BJ (cell line): ENCODE results near the gene FBXO34. TPM values are rescaled to one million over a fixed set of nuclear protein-coding genes. Genes with fewer than 3 reads are reported as not detected.

Source experiments
- CTCF ChIA-PET: fragments of 350-600 bp; formaldehyde crosslinking; extraction: SDS; loops from one replicate; lab custom pipeline; 2021; ENCODE audit warnings: antibody characterized with exemption, inconsistent platforms; lab: Yijun Ruan, JAX
- POLR2A ChIA-PET: fragments of 300-600 bp; sonication (Branson Sonifier 250); formaldehyde crosslinking; extraction: SDS; loops from one replicate; lab custom pipeline; 2021; ENCODE audit warnings: antibody characterized with exemption; lab: Charles Lee
- DNase-seq: peaks from one replicate; pipeline ENCODE4 v3.0.0-alpha.2; 2011; ENCODE audit warnings: low read depth
- H3K27me3 ChIP-seq: 2 replicates; pipeline ENCODE4 v1.6.0; 2011; ENCODE audit warnings: low read length; ENCODE audit not compliant: control insufficient read depth, insufficient read depth
- H3K36me3 ChIP-seq: 2 replicates; pipeline ENCODE4 v1.5.1; 2011; ENCODE audit warnings: low read length; ENCODE audit not compliant: control insufficient read depth, insufficient read depth
- H3K4me3 ChIP-seq: 2 replicates; pipeline ENCODE4 v1.5.1; 2011; ENCODE audit warnings: low read depth, mild to moderate bottlenecking, control low read depth, low read length
- polyA plus RNA-seq: library from polyadenylated mRNA; depleted of rRNA; stranded (reverse); fragments of >200 nt; gene quantifications from 2 replicates; pipeline ENCODE4 v1.2.3, GENCODE V29; 2011
- TF ChIP-seq, protein P1 (sequence below): IDR thresholded peaks from 2 replicates; pipeline ENCODE4 v1.5.1; 2011; ENCODE audit warnings: low read depth, mild to moderate bottlenecking, control low read depth, inconsistent platforms, low read length, moderate library complexity; ENCODE audit not compliant: insufficient read depth

The FBXO34 gene
- polyA plus RNA-seq, 1 experiment: 15.0 TPM

GRCh38 chr14:55254581-55254980 is 16.6 kb upstream of the FBXO34 start:
- H3K27me3 ChIP-seq: peaks cover 11% of the 10 kb centered on the region
- POLR2A ChIA-PET: no interaction called here
- no peak for DNase-seq
- TF ChIP-seq, protein P1, sequence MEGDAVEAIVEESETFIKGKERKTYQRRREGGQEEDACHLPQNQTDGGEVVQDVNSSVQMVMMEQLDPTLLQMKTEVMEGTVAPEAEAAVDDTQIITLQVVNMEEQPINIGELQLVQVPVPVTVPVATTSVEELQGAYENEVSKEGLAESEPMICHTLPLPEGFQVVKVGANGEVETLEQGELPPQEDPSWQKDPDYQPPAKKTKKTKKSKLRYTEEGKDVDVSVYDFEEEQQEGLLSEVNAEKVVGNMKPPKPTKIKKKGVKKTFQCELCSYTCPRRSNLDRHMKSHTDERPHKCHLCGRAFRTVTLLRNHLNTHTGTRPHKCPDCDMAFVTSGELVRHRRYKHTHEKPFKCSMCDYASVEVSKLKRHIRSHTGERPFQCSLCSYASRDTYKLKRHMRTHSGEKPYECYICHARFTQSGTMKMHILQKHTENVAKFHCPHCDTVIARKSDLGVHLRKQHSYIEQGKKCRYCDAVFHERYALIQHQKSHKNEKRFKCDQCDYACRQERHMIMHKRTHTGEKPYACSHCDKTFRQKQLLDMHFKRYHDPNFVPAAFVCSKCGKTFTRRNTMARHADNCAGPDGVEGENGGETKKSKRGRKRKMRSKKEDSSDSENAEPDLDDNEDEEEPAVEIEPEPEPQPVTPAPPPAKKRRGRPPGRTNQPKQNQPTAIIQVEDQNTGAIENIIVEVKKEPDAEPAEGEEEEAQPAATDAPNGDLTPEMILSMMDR: no peak
- H3K36me3 ChIP-seq: no peaks in the 10 kb centered on the region
- CTCF ChIA-PET: interaction anchor here (1.2 to 1.7 kb wide), 2 partner anchors 12 to 192 kb away, joined by 3 to 7 read pairs; no protein-coding TSS in a partner anchor
- H3K4me3 ChIP-seq: no peak overlapping the region

DNA sequence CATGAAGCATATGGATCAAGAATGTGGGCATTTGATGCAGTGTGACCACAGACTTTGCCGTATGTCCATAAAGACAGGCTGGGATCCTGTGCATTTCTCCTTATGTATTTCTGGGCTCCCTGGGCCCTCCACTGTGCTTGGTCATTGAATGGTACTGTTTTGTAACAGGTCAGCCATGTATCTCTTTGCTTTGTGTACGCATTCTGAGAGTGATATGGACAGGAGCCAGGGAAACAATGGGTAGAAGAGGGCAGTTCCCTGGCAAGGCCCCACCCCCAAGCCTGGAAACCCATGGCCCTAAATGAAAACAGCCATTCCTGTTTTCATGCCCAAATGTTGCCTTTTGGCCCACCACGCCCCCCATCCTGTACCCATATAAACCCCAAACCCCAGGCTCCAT is 15.2 kb upstream of the FBXO34 start:
- TF ChIP-seq, protein P1: no peak
- DNase-seq: no peak
- Histone ChIP-seq H3K4me3 (no peak overlapping the region), H3K36me3 (no peaks in the 10 kb centered on the region), H3K27me3 (peaks cover 14% of the 10 kb centered on the region)
- POLR2A ChIA-PET: no interaction called here
- CTCF ChIA-PET: interaction anchor here (2.9 kb wide), 1 partner anchor 10 kb away, joined by 16 read pairs; no protein-coding TSS in a partner anchor

DNA sequence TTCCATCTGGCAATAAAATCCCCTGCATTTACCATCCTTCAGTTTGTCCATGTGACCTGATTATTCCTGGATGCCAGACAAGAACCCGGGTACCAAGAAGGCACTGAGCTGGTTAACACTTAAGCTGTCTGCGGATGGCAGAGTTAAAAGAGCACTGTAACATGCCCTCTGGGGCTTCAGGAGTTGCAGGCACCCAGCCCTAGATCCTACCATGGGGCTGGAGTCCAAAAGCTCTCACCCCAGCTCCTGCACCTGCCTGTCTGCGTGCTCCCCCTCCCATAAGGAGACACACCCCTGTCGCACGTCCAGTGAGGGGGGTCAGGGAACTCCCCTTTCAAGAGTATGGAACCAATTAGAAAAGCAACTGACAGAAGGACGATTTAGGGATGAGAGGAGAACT is 14.6 kb upstream of the FBXO34 start:
- ChIA-PET CTCF (interaction anchor here (0.8 to 2.9 kb wide), 5 partner anchors 11 to 128 kb away, joined by 3 to 16 read pairs (median 4); no protein-coding TSS in a partner anchor), POLR2A (no interaction called here)

DNA sequence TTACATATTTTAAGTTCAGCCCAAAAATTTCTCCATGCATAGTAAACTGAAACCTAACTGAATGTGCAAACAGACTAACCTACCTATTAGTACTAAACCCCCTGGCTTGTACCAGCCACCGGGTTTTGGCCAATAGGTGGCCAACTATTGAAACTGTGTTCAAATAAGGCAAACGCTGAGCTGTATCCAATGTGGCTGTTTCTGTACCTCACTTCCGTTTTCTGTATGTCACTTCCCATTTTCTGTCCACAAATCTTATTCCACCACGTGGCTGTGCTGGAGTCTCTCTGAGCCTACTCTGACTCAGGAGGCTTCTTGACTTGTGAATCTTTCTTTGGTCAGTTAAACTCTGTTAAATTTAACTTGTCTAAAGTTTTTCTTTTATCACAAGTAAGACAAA is 6.0 kb upstream of the FBXO34 start:
- Histone ChIP-seq H3K4me3 (no peak overlapping the region), H3K36me3 (no peaks in the 10 kb centered on the region), H3K27me3 (peaks cover 4% of the 10 kb centered on the region)
- CTCF ChIA-PET: interaction anchor here (1.9 to 2.2 kb wide), 2 partner anchors 10 to 19 kb away, joined by 7 read pairs; no protein-coding TSS in a partner anchor
- TF ChIP-seq, protein P1: no peak
- POLR2A ChIA-PET: no interaction called here
- no peak for DNase-seq

More for the DNA sequence above, 14.6 kb upstream of the FBXO34 start:
- peaks cover 14% of the 10 kb centered on the region for H3K27me3 ChIP-seq
- H3K4me3 ChIP-seq: no peak overlapping the region
- TF ChIP-seq, protein P1: no peak
- H3K36me3 ChIP-seq: no peaks in the 10 kb centered on the region
- DNase-seq: no peak

GRCh38 chr14:55267820-55268219 is 3.4 kb upstream of the FBXO34 start:
- CTCF ChIA-PET: interaction anchor here (1.0 to 2.6 kb wide), 2 partner anchors 22 to 87 kb away, joined by 3 to 12 read pairs; no protein-coding TSS in a partner anchor
- no peak overlapping the region for H3K4me3 ChIP-seq
- TF ChIP-seq, protein P1: no peak
- DNase-seq: no peak
- no peaks in the 10 kb centered on the region; the same call in none of the 2 replicates for H3K27me3 ChIP-seq
- no peaks in the 10 kb centered on the region for H3K36me3 ChIP-seq
- POLR2A ChIA-PET: no interaction called here
